GM12878 (cell line): ENCODE data around the gene RGS12. TPM values are rescaled to one million over a fixed set of nuclear protein-coding genes. Genes with fewer than 3 reads are reported as not detected.

Experiments
- ATAC-seq: fragments of 200-7000 bp; cut with Tn5 transposase; 3 replicates; pipeline ENCODE4 v1.9.1; 2020; ENCODE audit warnings: mild to moderate bottlenecking, moderate library complexity
- BruUV-seq: library from RNA; stranded (reverse); fragments of 400-500 nt; replicated peaks from 2 replicates; lab custom pipeline; 2021; lab: Mats Ljungman, UMichigan
- CTCF ChIA-PET: fragments of 300-600 bp; sonication (Branson Sonifier 250); formaldehyde crosslinking; extraction: SDS; loops from one replicate; lab custom pipeline; 2021; ENCODE audit warnings: inconsistent platforms; lab: Yijun Ruan, JAX
- POLR2A ChIA-PET: fragments of 350-600 bp; formaldehyde crosslinking; extraction: SDS; loops from one replicate; lab custom pipeline; 2021; ENCODE audit warnings: inconsistent platforms; lab: Charles Lee
- RAD21 ChIA-PET: fragments of 300-600 bp; sonication (Branson Sonifier 250); formaldehyde crosslinking; loops from one replicate; lab custom pipeline; 2023; ENCODE audit warnings: antibody characterized with exemption; ENCODE audit not compliant: unreplicated experiment; lab: Charles Lee
- SMC1A ChIA-PET: fragments of 300-600 bp; sonication (Branson Sonifier 250); formaldehyde crosslinking; loops from one replicate; lab custom pipeline; 2023; ENCODE audit not compliant: unreplicated experiment, uncharacterized antibody; lab: Charles Lee
- DNase-seq: peaks from one replicate; pipeline ENCODE4 v3.0.0-alpha.2; 2011; ENCODE audit warnings: low read depth, low spot score
- FAIRE-seq: peaks from 3 replicates; lab custom pipeline; 2011; peaks lifted over from hg19 to GRCh38; lab: Jason Lieb, UNC
- H2AFZ ChIP-seq: 2 replicates; pipeline ENCODE4 v1.6.0; 2011; ENCODE audit warnings: low read depth, low read length, control low read depth; ENCODE audit not compliant: control insufficient read depth
- H3K27ac ChIP-seq: 2 replicates; pipeline ENCODE4 v1.5.1; 2011; ENCODE audit warnings: control low read depth; ENCODE audit not compliant: control insufficient read depth, insufficient read depth
- H3K27me3 ChIP-seq, 2 experiments: replicated peaks in 1 of 2; 2 replicates each; pipeline versions ENCODE4 v1.6.0 to v1.6.1; 2011; ENCODE audit warnings: low read length in 1 of 2; ENCODE audit not compliant: control insufficient read depth in 2 of 2, insufficient read depth in 2 of 2
- H3K36me3 ChIP-seq, 2 experiments: 2 replicates each; pipeline ENCODE4 v1.5.1; 2011; ENCODE audit warnings: low read length in 1 of 2; ENCODE audit not compliant: control insufficient read depth in 2 of 2, insufficient read depth in 2 of 2
- H3K4me1 ChIP-seq: 2 replicates; pipeline ENCODE4 v1.6.1; 2011; ENCODE audit warnings: mild to moderate bottlenecking, low read length, moderate library complexity, mixed read lengths; ENCODE audit not compliant: control insufficient read depth, insufficient read depth
- H3K4me2 ChIP-seq: 2 replicates; pipeline ENCODE4 v1.6.0; 2011; ENCODE audit warnings: control low read depth; ENCODE audit not compliant: control insufficient read depth, insufficient read depth
- H3K4me3 ChIP-seq: fragments of 200-600 bp; sonication (generic); 2 replicates; pipeline ENCODE4 v1.5.1; 2016
- H3K79me2 ChIP-seq: 2 replicates; pipeline ENCODE4 v1.6.0; 2011; ENCODE audit warnings: low read length; ENCODE audit not compliant: control insufficient read depth, insufficient read depth
- H3K9ac ChIP-seq: 2 replicates; pipeline ENCODE4 v1.8.0; 2011; ENCODE audit warnings: low read length, control low read depth, mixed read lengths; ENCODE audit not compliant: control insufficient read depth, insufficient read depth
- H3K9me3 ChIP-seq: replicated peaks from 3 replicates; pipeline ENCODE4 v1.5.1; 2011; ENCODE audit warnings: mild to moderate bottlenecking, low read length; ENCODE audit not compliant: control insufficient read depth, insufficient read depth
- H4K20me1 ChIP-seq: 2 replicates; pipeline ENCODE4 v1.6.0; 2011; ENCODE audit not compliant: control insufficient read depth, insufficient read depth
- CUX1 ChIP-seq: IDR thresholded peaks from 2 replicates; pipeline ENCODE4 v1.6.1; 2012; ENCODE audit warnings: improper control_type of control experiment, low read depth, low read length; ENCODE audit not compliant: insufficient replicate concordance
- EGR1 ChIP-seq, 2 experiments: IDR thresholded peaks; 1 replicate in 1 of 2; 2 replicates in 1 of 2; pipeline ENCODE4 v1.6.1; 2011 to 2012; ENCODE audit warnings: low read depth in 2 of 2, low read length in 2 of 2, borderline replicate concordance in 1 of 2, mild to moderate bottlenecking in 1 of 2, moderate library complexity in 1 of 2
- HDAC2 ChIP-seq: fragments of 200-600 bp; sonication (generic); IDR thresholded peaks from 2 replicates; pipeline ENCODE4 v1.6.1; 2017
- KDM1A ChIP-seq: fragments of 200-600 bp; sonication (generic); IDR thresholded peaks from 2 replicates; pipeline ENCODE4 v1.6.1; 2016; ENCODE audit warnings: borderline replicate concordance
- KLF5 ChIP-seq: fragments of 450-650 bp; IDR thresholded peaks from 2 replicates; pipeline ENCODE4 v1.6.1; 2014; ENCODE audit warnings: mild to moderate bottlenecking; ENCODE audit not compliant: partially characterized antibody
- MYB ChIP-seq: fragments of 150-350 bp; IDR thresholded peaks from 2 replicates; pipeline ENCODE4 v1.6.1; 2014; ENCODE audit warnings: mild to moderate bottlenecking, low read depth, low read length, borderline replicate concordance
- PAX8 ChIP-seq: fragments of 450-650 bp; IDR thresholded peaks from 2 replicates; pipeline ENCODE4 v1.6.1; 2017; ENCODE audit warnings: mild to moderate bottlenecking, moderate library complexity
- POLR2AphosphoS2 ChIP-seq: IDR thresholded peaks from 2 replicates; pipeline ENCODE4 v1.6.1; 2011; ENCODE audit warnings: low read depth, mild to moderate bottlenecking, low read length, improper control_type of control experiment, moderate library complexity
- RCOR1 ChIP-seq: conservative IDR thresholded peaks from 2 replicates; pipeline ENCODE4 v1.6.1; 2012; ENCODE audit warnings: low read depth, low read length, improper control_type of control experiment
- TBL1XR1 ChIP-seq: IDR thresholded peaks from 2 replicates; pipeline ENCODE4 v1.6.1; 2012; ENCODE audit warnings: low read depth, low read length, improper control_type of control experiment
- WRNIP1 ChIP-seq: IDR thresholded peaks from 2 replicates; pipeline ENCODE4 v1.6.1; 2011; ENCODE audit warnings: low read depth, low read length, improper control_type of control experiment, borderline replicate concordance
- ZBED1 ChIP-seq: IDR thresholded peaks from 2 replicates; pipeline ENCODE4 v1.6.1; 2016; ENCODE audit warnings: borderline replicate concordance
- ZNF217 ChIP-seq: fragments of 450-650 bp; IDR thresholded peaks from 2 replicates; pipeline ENCODE4 v1.6.1; 2017; ENCODE audit warnings: antibody characterized with exemption, mild to moderate bottlenecking
- ZNF687 ChIP-seq: fragments of 450-650 bp; IDR thresholded peaks from 2 replicates; pipeline ENCODE4 v1.6.1; 2017; ENCODE audit warnings: mild to moderate bottlenecking, moderate library complexity
- ZZZ3 ChIP-seq: IDR thresholded peaks from 2 replicates; pipeline ENCODE4 v1.6.1; 2011; ENCODE audit warnings: low read depth; ENCODE audit not compliant: control insufficient read depth, insufficient read length
- WGBS: methylation state at CpG from one replicate; pipeline ENCODE4 v1.1.6; 2016; ENCODE audit warnings: low lambda C conversion rate; ENCODE audit not compliant: insufficient replicate concordance, insufficient coverage; ENCODE audit errors: missing lambda C conversion rate; 5-methylcytosine and 5-hydroxymethylcytosine counted together
- in situ Hi-C: fragments of 300-500 bp; cut with MboI; formaldehyde crosslinking; loops from 9 replicates; pipeline ENCODE4 v1.14.3; 2018; ENCODE audit warnings: mixed read lengths
- intact Hi-C: fragments of 100-400 bp; cut with micrococcal nuclease; formaldehyde crosslinking; loops from one replicate; pipeline ENCODE4 v1.14.2; 2022; ENCODE audit not compliant: unreplicated experiment
- polyA plus RNA-seq, 11 experiments: library from polyadenylated mRNA; depleted of rRNA in 4 of 11; unstranded in 6 of 11; stranded (reverse) in 5 of 11; fragments of >200 nt; fragmentation: Nextera tagmentation in 4 of 11; fragmentation: Illumina TruSeq in 1 of 11; extraction: Ambion mirVana in 4 of 11; extraction: Trizol in 1 of 11; gene quantifications; 1 replicate in 1 of 11; 2 replicates in 10 of 11; pipeline versions ENCODE4 v1.2.1 to v1.2.3, GENCODE V29; 2011 to 2016; ENCODE audit warnings: inconsistent platforms in 2 of 11, missing spikeins in 2 of 11, low read depth in 1 of 11
- total RNA-seq, 4 experiments: library from RNA; depleted of rRNA in 3 of 4; stranded (reverse); fragments of >200 nt in 3 of 4; fragmentation: Illumina TruSeq in 1 of 4; extraction: Trizol in 1 of 4; gene quantifications; 2 replicates each; pipeline versions ENCODE4 v1.2.1 to v1.2.3, GENCODE V29; 2013 to 2021

Gene RGS12
- total and polyA plus RNA-seq, 10 of the 15 experiments (the other 5 are each of a cell fraction or from before 2014, with no cell fraction given): 0.02 to 2.2 (median 0.73) TPM

DNA sequence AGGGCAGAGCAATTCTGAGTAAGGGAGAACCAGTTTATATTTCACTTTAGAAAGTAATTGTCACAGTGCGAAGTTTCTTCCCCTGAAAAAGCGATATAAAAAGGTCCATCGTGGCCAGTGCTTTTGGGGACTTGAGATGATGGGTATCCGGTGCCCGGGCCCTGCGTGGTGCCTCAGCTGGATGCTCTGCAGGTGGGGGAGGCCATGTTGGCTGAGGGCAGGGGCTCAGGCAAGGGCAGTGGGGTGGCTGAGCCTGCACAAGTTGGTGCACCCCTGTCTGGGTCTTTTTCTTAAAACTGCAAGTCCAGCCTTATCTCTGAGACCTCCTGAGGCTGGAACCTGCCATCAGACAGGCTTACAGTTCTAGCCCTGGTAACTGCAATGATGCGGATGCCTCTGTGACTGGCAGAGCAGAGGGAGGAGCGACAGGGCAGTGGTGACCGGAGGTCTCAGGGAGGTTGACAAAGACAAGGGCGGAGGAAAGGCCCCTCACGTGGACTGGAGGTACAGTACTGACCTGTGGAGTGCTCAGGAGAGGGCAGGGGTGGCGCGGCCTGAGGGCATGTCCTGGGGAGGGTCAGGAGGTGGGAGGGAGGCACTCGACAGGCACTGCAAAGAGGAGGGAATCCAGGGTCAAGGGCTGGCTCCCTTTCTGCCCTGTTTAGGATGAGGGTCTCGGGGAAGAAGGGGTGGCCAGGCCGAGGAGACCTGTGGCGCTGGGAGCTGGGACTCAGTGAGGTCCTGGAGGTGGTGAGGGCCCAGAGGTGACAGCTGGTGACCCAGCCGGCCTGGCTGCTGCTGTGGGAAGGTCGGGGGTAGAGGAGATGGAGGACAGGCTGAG is 1.8 kb downstream of the RGS12 start:
- Histone ChIP-seq H3K4me1 (peaks cover 11% of the 10 kb centered on the region; the same call in 1 of the 2 replicates), H3K4me3 (no peak overlapping the region), H3K79me2 (no peaks in the 10 kb centered on the region), H3K27ac (no peak overlapping the region), H3K4me2 (no peak overlapping the region), H3K9me3 (no peaks in the 10 kb centered on the region; the same call in 1 of the 3 replicates), H2AFZ (no peak overlapping the region), H3K36me3 (no peaks in the 10 kb centered on the region), H4K20me1 (no peaks in the 10 kb centered on the region), H3K9ac (no peak overlapping the region), H3K27me3 (peaks cover 2 to 7% of the 10 kb centered on the region in 2 experiments; a peak in 2 of 4 replicates)
- ChIA-PET POLR2A (no interaction called here), CTCF (no interaction called here), SMC1A (no interaction called here), RAD21 (interaction anchor here (0.5 kb wide), 1 partner anchor 90 kb away, joined by 3 read pairs; no protein-coding TSS in a partner anchor)
- ATAC-seq: no peak
- no peak for FAIRE-seq
- WGBS: 68% methylated on average over 19 of the region's 19 CpGs
- no TSS peak for BruUV-seq
- DNase-seq: no peak
- intact Hi-C loops: no loop called here
- in situ Hi-C loops: no loop called here
- TF ChIP-seq RCOR1 (no peak), WRNIP1 (no peak), HDAC2 (no peak), EGR1 (IDR thresholded peaks at IDR 0.05; ENCODE audit: borderline replicate concordance in 1 of 2, low read depth in 2 of 2, low read length in 2 of 2) (no peak), MYB (no peak), CUX1 (no peak), ZNF217 (no peak), ZBED1 (no peak), TBL1XR1 (no peak), ZNF687 (no peak), PAX8 (no peak), KLF5 (no peak), POLR2AphosphoS2 (no peak), ZZZ3 (no peak), KDM1A (no peak)
